ENCODE results near the gene KRTAP9-1.
"Not testable (repeated sequence)": the region's sequence is repeated elsewhere in the genome, so short reads cannot be mapped to it uniquely, and the experiment has no call there.

KRTAP9-1 gene

GRCh38 chr17:41189837-41190318 is at the start of gene KRTAP9-1:
TSS of gene KRTAP9-1 (plus strand) at chr17:41189887. CDS start at chr17:41189887, 0 bp downstream.
- DNase-seq, result not testable (repeated sequence)

- DNase-seq, result no peak
Measured at GRCh38 chr17:41140360-41141131, 49.1 kb upstream of the KRTAP9-1 start, which contains the start of gene KRTAP4-6. TSS of gene KRTAP4-6 (minus strand) at chr17:41140544. CDS start at chr17:41140487, 57 bp downstream.

- DNase-seq, result no peak
Measured at GRCh38 chr17:41141361-41141760, 48.3 kb upstream of the KRTAP9-1 start.

- no peak for DNase-seq
Measured at GRCh38 chr17:41144846-41145245, 44.8 kb upstream of the KRTAP9-1 start.

GRCh38 chr17:41145261-41145660 is 44.4 kb upstream of the KRTAP9-1 start:
- DNase-seq, result no peak

- no peak for DNase-seq
Measured at GRCh38 chr17:41147531-41148204, 42.0 kb upstream of the KRTAP9-1 start.

- not testable (repeated sequence) for DNase-seq
Measured at GRCh38 chr17:41148971-41149651, 40.6 kb upstream of the KRTAP9-1 start.

- no peak for DNase-seq
Measured at GRCh38 chr17:41149652-41149985, 40.1 kb upstream of the KRTAP9-1 start, which contains the start of gene KRTAP4-5. TSS of gene KRTAP4-5 (minus strand) at chr17:41149825. CDS start at chr17:41149767, 58 bp downstream.

- no peak for DNase-seq
Measured at GRCh38 chr17:41150026-41150425, 39.7 kb upstream of the KRTAP9-1 start.

- no peak for DNase-seq
Measured at GRCh38 chr17:41151525-41151924, 38.2 kb upstream of the KRTAP9-1 start.

- DNase-seq, result no peak
Measured at GRCh38 chr17:41153856-41154255, 35.8 kb upstream of the KRTAP9-1 start.

- DNase-seq, result not testable (repeated sequence)
Measured at GRCh38 chr17:41160190-41160589, 29.5 kb upstream of the KRTAP9-1 start.

- DNase-seq, result no peak
Measured at GRCh38 chr17:41160648-41161047, 29.0 kb upstream of the KRTAP9-1 start, which contains the start of gene KRTAP4-4. TSS of gene KRTAP4-4 (minus strand) at chr17:41160748. CDS start at chr17:41160691, 57 bp downstream.

- no peak for DNase-seq
Measured at GRCh38 chr17:41163828-41164227, 25.9 kb upstream of the KRTAP9-1 start.

GRCh38 chr17:41167561-41167960 is 22.1 kb upstream of the KRTAP9-1 start:
- DNase-seq, result no peak

- DNase-seq, result no peak
Measured at GRCh38 chr17:41168121-41168520, 21.6 kb upstream of the KRTAP9-1 start, which contains the start of gene KRTAP4-3. TSS of gene KRTAP4-3 (minus strand) at chr17:41168221. CDS start at chr17:41168172, 49 bp downstream.

- no peak for DNase-seq
Measured at GRCh38 chr17:41171886-41172285, 17.8 kb upstream of the KRTAP9-1 start.

GRCh38 chr17:41176744-41177387 is 12.8 kb upstream of the KRTAP9-1 start:
- DNase-seq, result no peak

GRCh38 chr17:41177727-41178271 is 11.9 kb upstream of the KRTAP9-1 start, which contains the start of gene KRTAP4-2:
TSS of gene KRTAP4-2 (minus strand) at chr17:41178221. CDS start at chr17:41178164, 57 bp downstream.
- DNase-seq, result no peak

- no peak for DNase-seq
Measured at GRCh38 chr17:41178341-41178740, 11.3 kb upstream of the KRTAP9-1 start.

GRCh38 chr17:41178843-41179616 is 10.7 kb upstream of the KRTAP9-1 start:
- no peak for DNase-seq

All from activated CD4-positive, alpha-beta T cell treated with anti-CD3 and anti-CD28 coated beads, Interleukin-2, Interleukin-6, amounts not matched to agents 100 ng/mL and 50 ng/mL, durations not matched to agents 16 hours and 8 hours (primary cell).